ENCODE results near the gene TMEM204.

Gene TMEM204

GRCh38 chr16:1523581-1524245 lies 9.8 kb upstream of the TMEM204 start:
- DNase-seq (ENCODE audit: low spot score), result no peak

DNA sequence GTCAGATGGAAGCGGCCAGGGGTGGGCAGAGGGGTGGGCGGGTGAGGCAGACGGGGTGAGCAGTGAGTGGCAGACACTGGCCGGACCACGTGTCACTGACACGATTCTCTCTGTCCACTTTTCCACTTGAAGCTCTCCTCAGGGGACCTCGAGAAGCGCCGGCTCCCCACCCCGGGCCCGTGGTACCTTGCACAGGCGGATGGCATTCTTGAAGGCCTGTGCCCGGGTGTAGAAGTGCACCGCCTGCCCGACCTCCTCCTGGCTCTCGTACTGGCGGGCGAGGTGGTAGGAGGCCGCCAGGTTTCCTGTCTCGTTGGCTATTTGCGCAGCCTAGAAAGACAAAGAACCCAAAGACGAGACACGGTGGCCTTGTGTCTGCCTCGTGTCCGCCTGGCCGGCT lies 9.1 kb upstream of the TMEM204 start:
- no peak for DNase-seq (ENCODE audit: low spot score)

GRCh38 chr16:1525871-1526607 lies 7.4 kb upstream of the TMEM204 start:
- no peak for DNase-seq (ENCODE audit: low spot score)

- DNase-seq (ENCODE audit: low spot score), result no peak
These were observed 6.6 kb upstream of the TMEM204 start for GRCh38 chr16:1526608-1527555.

- no peak for DNase-seq (ENCODE audit: low spot score)
These were observed 5.3 kb upstream of the TMEM204 start for GRCh38 chr16:1527836-1528811.

DNA sequence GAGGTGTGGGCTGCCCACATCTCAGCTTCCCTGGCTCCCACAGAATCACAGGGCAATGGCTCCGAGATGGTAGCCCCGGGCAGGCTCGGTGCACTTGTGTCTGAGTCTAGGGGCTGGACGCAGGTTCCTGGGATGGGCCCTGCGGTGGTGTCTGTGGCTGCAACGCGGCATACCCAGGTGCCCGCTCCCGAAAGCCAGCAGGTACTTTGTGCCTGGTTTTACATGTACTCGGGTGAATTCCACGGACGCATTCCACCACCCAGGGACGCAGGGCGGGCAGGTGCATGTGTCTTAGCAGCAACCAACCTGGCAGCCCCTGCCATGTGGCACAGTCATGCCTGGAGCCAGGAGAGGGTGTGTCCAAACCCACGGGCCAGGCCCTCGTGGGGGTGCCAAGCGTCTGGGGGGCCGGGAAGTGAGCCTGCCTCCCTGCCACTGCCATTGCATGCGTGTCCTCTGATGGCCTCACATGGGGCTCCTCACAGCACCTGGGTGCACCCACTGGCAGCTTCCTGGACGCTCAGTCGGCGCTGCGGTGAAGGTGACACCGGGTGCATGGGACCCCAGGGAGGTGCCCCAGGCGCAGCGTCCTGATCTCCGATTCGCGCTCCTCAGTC lies 4.4 kb upstream of the TMEM204 start:
- no peak for DNase-seq (ENCODE audit: low spot score)

DNA sequence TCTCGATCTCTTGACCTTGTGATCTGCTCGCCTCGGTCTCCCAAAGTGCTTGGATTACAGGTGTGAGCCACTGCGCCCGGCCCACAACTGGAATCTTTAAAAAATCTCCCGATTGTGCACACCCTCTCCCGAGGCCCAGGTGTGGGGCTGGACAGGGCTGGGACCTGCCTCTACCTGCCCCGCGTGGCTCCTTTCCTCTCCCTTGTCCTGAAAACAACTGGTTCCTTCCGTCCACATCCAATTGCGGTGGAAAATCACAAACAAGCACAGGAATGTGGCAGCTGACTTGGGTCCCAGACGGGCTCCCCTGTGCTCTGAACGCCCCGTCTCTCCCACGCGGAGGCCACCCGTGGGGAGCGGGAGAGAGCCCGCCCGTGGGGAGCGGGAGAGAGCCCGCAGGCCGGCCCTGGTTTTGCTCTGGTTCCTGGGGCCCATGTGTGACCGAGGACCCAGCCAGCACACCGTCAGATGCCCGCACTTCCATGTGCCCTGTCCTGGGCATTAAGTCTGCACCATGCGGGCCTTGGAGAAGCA lies 3.0 kb upstream of the TMEM204 start:
- no peak for DNase-seq (ENCODE audit: low spot score)

- no peak for DNase-seq (ENCODE audit: low spot score)
These were observed 2.4 kb upstream of the TMEM204 start for GRCh38 chr16:1530883-1531637.

DNA sequence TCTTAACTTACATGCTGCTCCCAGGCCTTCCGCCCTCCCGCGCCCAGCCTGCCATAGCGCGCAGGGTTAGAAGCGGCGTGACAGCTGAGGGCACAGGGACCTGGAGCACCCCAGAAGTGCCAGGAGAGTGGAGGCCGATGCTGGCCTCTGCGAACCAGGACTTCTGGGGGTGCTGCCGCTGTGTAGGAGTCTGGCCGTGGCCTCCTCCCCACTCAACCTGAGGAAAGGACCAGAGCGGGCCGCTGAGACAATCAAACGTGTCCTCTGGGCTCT lies 1.9 kb upstream of the TMEM204 start:
- DNase-seq (ENCODE audit: low spot score), result no peak

DNA sequence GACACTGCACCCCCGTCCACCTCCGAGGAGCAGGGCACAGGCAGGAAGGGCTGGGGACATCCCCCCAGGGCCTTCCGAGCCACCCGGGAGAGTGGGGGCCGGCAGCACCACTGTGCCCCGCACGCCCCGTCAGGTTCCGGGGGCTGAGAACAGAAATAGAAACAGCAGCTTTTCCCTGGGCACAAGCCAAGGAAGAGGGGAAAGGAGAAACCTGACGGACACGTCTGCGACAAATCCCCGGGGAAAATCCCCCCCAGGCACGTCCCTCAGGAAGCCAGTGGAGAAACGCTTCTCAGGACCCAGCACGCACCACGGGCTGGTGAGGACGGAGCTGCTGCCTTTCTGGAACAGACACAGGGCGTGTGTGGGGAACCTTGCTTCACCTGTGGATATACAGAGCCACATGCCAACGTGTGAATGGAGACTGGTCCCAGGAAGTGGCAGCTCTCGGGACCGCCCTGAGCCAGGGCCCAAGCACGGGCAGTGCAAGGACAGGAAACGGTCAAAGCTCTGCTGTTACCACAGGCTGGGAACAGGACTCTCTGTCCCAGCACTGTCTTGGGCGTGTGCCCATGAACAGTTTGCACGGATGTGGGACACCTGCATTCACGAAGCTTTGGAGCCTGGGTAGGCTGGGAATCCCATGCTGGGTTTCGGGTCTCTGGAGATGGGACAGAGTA lies 1.2 kb upstream of the TMEM204 start:
- DNase-seq (ENCODE audit: low spot score), result no peak

GRCh38 chr16:1532771-1533170 lies 695 bp upstream of the TMEM204 start:
- no peak for DNase-seq (ENCODE audit: low spot score)

DNA sequence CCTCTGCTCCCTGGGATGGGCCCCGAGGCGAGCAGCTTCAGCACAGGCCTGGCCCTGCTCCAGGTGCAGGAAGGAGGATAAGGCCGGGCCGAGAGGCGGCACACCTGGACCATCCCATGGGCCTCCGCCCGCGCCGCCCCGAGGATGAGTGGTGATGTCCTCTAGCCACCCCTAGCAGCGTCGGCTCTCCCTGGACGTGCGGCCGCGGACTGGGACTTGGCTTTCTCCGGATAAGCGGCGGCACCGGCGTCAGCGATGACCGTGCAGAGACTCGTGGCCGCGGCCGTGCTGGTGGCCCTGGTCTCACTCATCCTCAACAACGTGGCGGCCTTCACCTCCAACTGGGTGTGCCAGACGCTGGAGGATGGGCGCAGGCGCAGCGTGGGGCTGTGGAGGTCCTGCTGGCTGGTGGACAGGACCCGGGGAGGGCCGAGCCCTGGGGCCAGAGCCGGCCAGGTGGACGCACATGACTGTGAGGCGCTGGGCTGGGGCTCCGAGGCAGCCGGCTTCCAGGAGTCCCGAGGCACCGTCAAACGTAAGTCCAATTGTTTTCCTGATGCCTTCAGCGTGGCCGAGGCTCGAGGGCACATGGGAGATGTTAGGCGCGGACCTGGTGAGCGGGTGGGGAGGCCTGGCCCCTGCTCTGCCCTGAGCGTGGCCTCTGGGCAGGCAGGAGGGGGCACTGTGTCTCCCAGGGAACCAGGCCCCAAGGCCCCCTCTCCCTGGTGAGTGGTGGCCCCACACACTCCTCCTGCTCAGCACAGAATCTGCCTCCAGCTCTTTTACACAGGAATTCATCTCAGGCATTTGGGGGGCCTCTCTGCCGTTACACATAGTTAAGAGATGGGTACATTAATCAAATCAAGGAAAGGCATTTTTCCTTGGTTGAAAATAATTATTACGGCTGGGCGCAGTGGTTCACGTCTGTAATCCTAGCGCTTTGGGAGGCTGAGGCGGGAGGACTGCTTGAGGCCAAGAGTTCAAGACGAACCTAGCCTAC lies 855 bp downstream of the TMEM204 start:
- DNase-seq (ENCODE audit: low spot score), result no peak

DNA sequence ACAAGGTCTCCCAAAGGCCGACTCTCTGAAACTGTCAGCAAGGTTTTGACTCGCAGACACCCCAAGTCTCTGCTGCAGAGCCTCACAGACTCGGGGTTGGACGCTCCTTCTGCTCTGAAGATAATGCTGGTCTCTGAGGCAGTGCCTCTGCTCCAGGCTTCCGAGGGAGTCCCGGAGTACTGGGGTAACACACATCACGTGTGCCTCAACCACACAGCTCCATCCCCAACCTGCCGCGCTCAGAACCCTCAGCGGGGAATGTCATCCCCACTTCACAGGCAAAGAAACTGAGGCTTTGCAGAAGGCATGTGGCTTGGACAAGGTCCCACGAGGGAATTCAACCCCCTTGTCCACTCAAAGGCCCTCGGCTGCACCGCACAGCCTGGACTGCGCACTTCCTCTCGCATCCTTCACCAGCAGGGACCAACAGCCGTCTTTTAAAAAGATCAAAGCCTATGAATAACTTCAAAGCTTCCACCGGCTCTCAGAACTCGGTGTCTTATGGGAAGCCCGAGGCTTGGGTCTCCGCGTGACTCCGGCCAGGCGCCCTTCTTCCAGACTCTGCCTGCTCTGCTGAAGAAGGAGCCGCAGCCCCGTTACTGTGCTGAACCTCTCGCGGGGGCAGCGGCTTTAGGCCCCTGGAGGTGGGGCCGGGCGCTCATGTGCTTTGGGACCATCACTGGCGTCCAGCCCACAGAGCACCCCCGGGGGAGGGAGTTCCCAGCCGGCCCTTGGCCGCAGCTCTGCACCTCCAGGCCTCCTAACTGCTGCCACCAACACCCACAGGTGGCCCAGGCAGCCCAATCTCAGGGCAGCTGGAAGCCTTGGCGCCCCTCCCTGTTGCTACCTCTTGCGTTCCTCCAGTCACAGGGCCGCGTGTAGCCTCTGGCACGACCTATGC lies 2.2 kb downstream of the TMEM204 start:
- no peak for DNase-seq (ENCODE audit: low spot score)

DNA sequence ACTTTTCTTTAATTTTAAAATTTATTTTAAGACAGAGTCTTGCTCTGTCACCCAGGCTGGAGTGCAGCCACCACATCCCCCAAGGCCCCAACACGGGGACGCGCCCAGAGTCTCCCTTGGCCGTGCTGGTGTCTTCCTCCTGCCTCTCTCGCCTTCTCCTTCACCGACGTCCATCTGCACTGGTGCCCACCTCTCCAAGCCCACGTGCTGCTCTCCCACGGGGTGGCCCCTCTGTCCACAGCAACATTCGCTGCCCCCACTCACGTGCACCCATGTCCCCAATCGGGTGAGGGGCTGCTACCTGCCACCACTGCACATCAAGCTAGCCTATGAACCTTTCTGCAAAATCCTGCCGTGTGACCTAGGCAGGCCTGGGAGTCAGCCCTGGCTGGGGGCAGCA lies 3.1 kb downstream of the TMEM204 start:
- DNase-seq (ENCODE audit: low spot score), result no peak

- no peak for DNase-seq (ENCODE audit: low spot score)
These were observed 3.7 kb downstream of the TMEM204 start for GRCh38 chr16:1537138-1537577.

- no peak for DNase-seq (ENCODE audit: low spot score)
These were observed 4.4 kb downstream of the TMEM204 start for GRCh38 chr16:1537763-1538289.

All from putamen (tissue), 1 donor.